Upper lobe of right lung (tissue), 1 donor: ENCODE measurements around the gene DOCK2. TPM values are rescaled to one million over a fixed set of nuclear protein-coding genes. Genes with fewer than 3 reads are reported as not detected.

ENCODE experiments used
- ATAC-seq: fragments of 200-7000 bp; cut with Tn5 transposase; one replicate; pipeline ENCODE4 v1.9.1; 2020; ENCODE audit warnings: mild to moderate bottlenecking, moderate library complexity
- DNase-seq: peaks from one replicate; pipeline ENCODE4 v3.0.0-alpha.2; 2020
- H3K27ac ChIP-seq: fragments of 200-600 bp; one replicate; pipeline ENCODE4 v1.8.0; 2022
- H3K27me3 ChIP-seq: fragments of 200-600 bp; one replicate; pipeline ENCODE4 v1.8.0; 2022; ENCODE audit warnings: mild to moderate bottlenecking
- H3K36me3 ChIP-seq: fragments of 200-600 bp; one replicate; pipeline ENCODE4 v1.8.0; 2022
- H3K4me1 ChIP-seq: fragments of 200-600 bp; one replicate; pipeline ENCODE4 v1.8.0; 2022
- H3K4me3 ChIP-seq: fragments of 200-600 bp; one replicate; pipeline ENCODE4 v1.8.0; 2022; ENCODE audit warnings: mild to moderate bottlenecking
- H3K9me3 ChIP-seq: fragments of 200-600 bp; one replicate; pipeline ENCODE4 v1.8.0; 2022
- intact Hi-C: fragments of 100-400 bp; cut with DNase I; formaldehyde crosslinking; loops from one replicate; pipeline ENCODE4 v1.11.0; 2022
- total RNA-seq: library from RNA; stranded (reverse); fragmentation: NEBNext Ultra II Directional; extraction: Animal tissue kit (Norgen Biotek cat#: 25700); gene quantifications from one replicate; pipeline ENCODE4 v1.2.1, GENCODE V29; 2021
- TF ChIP-seq, protein P1 (sequence below): fragments of 200-600 bp; IDR thresholded peaks from one replicate; pipeline ENCODE4 v1.8.0; 2022; ENCODE audit warnings: antibody characterized with exemption
- donor health status: DM: no; HTN: yes; CAD: no; lungs with severe emphysema.

Gene DOCK2
- total RNA-seq, 1 donor from 2014 or later: 65.4 TPM

GRCh38 chr5:169886033-169886432, 249.0 kb downstream of the DOCK2 start:
- no peak for ATAC-seq
- Histone ChIP-seq H3K4me1 (no peaks in the 10 kb centered on the region), H3K27me3 (no peaks in the 10 kb centered on the region), H3K27ac (no peak overlapping the region), H3K4me3 (no peak overlapping the region), H3K36me3 (no peaks in the 10 kb centered on the region), H3K9me3 (no peaks in the 10 kb centered on the region)
- DNase-seq: no peak
- TF ChIP-seq, protein P1, sequence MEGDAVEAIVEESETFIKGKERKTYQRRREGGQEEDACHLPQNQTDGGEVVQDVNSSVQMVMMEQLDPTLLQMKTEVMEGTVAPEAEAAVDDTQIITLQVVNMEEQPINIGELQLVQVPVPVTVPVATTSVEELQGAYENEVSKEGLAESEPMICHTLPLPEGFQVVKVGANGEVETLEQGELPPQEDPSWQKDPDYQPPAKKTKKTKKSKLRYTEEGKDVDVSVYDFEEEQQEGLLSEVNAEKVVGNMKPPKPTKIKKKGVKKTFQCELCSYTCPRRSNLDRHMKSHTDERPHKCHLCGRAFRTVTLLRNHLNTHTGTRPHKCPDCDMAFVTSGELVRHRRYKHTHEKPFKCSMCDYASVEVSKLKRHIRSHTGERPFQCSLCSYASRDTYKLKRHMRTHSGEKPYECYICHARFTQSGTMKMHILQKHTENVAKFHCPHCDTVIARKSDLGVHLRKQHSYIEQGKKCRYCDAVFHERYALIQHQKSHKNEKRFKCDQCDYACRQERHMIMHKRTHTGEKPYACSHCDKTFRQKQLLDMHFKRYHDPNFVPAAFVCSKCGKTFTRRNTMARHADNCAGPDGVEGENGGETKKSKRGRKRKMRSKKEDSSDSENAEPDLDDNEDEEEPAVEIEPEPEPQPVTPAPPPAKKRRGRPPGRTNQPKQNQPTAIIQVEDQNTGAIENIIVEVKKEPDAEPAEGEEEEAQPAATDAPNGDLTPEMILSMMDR: no peak
- intact Hi-C loops: no loop called here

GRCh38 chr5:169886677-169887076, 249.6 kb downstream of the DOCK2 start:
- Histone ChIP-seq H3K9me3 (no peaks in the 10 kb centered on the region), H3K4me3 (no peak overlapping the region), H3K36me3 (no peaks in the 10 kb centered on the region), H3K27ac (no peak overlapping the region), H3K27me3 (no peaks in the 10 kb centered on the region), H3K4me1 (no peaks in the 10 kb centered on the region)
- intact Hi-C loops: no loop called here
- TF ChIP-seq, protein P1: no peak
- ATAC-seq: no peak
- DNase-seq: no peak

DNA sequence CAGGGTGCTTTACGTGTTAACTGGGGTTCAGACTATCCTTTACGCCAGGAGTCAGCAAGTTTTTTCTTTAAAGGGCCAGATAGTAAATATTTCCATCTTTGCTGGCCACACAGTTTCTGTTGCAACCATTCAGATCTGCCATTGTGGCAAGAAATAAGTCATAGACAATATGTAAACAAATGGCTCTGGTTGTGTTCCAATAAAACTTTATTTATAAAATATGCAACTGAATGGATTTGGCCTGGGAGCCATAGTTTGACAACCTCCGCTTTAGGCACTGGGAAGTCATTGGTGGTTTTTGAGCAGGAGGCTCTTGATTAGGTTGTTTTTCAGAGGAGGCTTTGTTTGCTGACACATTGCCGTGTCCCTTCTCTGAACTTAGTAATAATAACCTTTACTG, 252.5 kb downstream of the DOCK2 start:
- no peak for DNase-seq
- H3K4me1 ChIP-seq: no peaks in the 10 kb centered on the region
- H3K4me3 ChIP-seq: no peak overlapping the region
- TF ChIP-seq, protein P1: no peak
- intact Hi-C loops: no loop called here
- ATAC-seq: no peak
- H3K27ac ChIP-seq: no peak overlapping the region
- H3K36me3 ChIP-seq: no peaks in the 10 kb centered on the region
- no peaks in the 10 kb centered on the region for H3K9me3 ChIP-seq
- no peaks in the 10 kb centered on the region for H3K27me3 ChIP-seq

DNA sequence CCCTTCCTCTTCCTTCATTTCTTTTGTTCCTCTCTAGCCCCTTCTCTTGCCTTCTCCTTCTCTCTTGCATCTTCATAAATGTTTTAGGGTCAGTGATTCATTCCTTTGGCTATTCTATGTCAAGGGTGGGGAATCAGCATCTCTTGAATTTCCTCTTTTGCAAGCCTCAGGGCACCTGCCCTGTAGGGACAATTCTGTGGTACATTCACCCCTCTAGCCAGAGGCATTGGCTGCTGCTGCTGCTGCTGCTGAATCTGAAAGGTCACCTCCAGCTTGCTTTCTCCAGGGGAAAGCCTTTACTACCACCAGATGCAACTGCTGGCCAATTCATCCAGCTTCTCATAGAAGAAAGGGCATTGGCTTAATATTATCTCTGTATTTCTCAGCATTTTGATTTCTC, 255.9 kb downstream of the DOCK2 start:
- ATAC-seq (no peak), DNase-seq (no peak)
- TF ChIP-seq, protein P1: no peak
- Histone ChIP-seq H3K27ac (no peak overlapping the region), H3K36me3 (no peaks in the 10 kb centered on the region), H3K4me1 (no peaks in the 10 kb centered on the region), H3K4me3 (no peak overlapping the region), H3K27me3 (no peaks in the 10 kb centered on the region), H3K9me3 (no peaks in the 10 kb centered on the region)
- intact Hi-C loops: no loop called here

DNA sequence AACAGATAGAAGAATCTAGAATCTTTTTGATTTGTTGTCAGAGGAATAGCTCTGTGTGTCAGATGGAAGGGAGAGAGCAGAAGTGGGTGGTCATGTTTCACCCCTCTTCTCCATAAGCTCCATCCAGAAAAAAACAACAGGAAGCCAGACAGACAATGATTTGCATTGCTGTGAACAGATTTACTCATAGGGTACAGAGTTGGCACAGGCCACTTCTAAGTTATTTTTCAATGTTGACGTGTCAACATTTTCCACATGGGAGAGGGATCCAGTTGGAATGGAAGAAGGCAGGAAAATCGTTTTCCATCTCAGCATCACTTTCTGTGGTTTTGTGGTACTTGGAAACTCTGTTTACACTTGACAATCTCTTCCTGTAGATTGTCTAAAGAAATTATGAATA, 256.5 kb downstream of the DOCK2 start:
- Histone ChIP-seq H3K27ac (no peak overlapping the region), H3K9me3 (no peaks in the 10 kb centered on the region), H3K4me1 (no peaks in the 10 kb centered on the region), H3K36me3 (no peaks in the 10 kb centered on the region), H3K27me3 (no peaks in the 10 kb centered on the region), H3K4me3 (no peak overlapping the region)
- no peak for ATAC-seq
- DNase-seq: no peak
- TF ChIP-seq, protein P1: no peak
- intact Hi-C loops: no loop called here

GRCh38 chr5:169895926-169896325, 258.9 kb downstream of the DOCK2 start:
- intact Hi-C loops: no loop called here
- no peaks in the 10 kb centered on the region for H3K9me3 ChIP-seq
- TF ChIP-seq, protein P1: no peak
- H3K36me3 ChIP-seq: no peaks in the 10 kb centered on the region
- H3K4me3 ChIP-seq: no peak overlapping the region
- no peak for DNase-seq
- ATAC-seq: no peak
- no peaks in the 10 kb centered on the region for H3K4me1 ChIP-seq
- no peak overlapping the region for H3K27ac ChIP-seq
- H3K27me3 ChIP-seq: no peaks in the 10 kb centered on the region
